WERI-Rb-1 (cell line): ENCODE measurements around the gene WWOX.

Source experiments
- DNase-seq: peaks from one replicate; pipeline ENCODE4 v3.0.0-alpha.2; 2020
- H3K27ac ChIP-seq: fragments of 250-450 bp; sonication (Bioruptor Pico); 2 replicates; pipeline ENCODE4 v1.5.1; 2020; ENCODE audit warnings: mild to moderate bottlenecking, moderate library complexity
- H3K27me3 ChIP-seq: fragments of 250-450 bp; sonication (Bioruptor Pico); 2 replicates; pipeline ENCODE4 v1.5.1; 2021; ENCODE audit warnings: mild to moderate bottlenecking, low read depth, moderate library complexity; ENCODE audit not compliant: insufficient read depth, severe bottlenecking
- H3K36me3 ChIP-seq: fragments of 250-450 bp; sonication (Bioruptor Pico); 2 replicates; pipeline ENCODE4 v1.5.1; 2020; ENCODE audit warnings: mild to moderate bottlenecking, moderate library complexity
- H3K4me3 ChIP-seq: 2 replicates; pipeline ENCODE4 v1.5.1; 2011; ENCODE audit warnings: low read depth, mild to moderate bottlenecking, control low read depth, low read length
- H3K9me3 ChIP-seq: fragments of 250-450 bp; sonication (Bioruptor Pico); 2 replicates; pipeline ENCODE4 v1.5.1; 2021; ENCODE audit warnings: mild to moderate bottlenecking, moderate library complexity; ENCODE audit not compliant: severe bottlenecking
- CTCF ChIP-seq: IDR thresholded peaks from 2 replicates; pipeline ENCODE4 v1.5.1; 2011; ENCODE audit warnings: low read depth, mild to moderate bottlenecking, control low read depth, inconsistent platforms, low read length

WWOX gene

GRCh38 chr16:78813661-78814311 lies 714.3 kb downstream of the WWOX start:
- Histone ChIP-seq H3K4me3 (no peak overlapping the region), H3K36me3 (no peaks in the 10 kb centered on the region), H3K27ac (no peak overlapping the region), H3K27me3 (no peaks in the 10 kb centered on the region), H3K9me3 (peaks cover 4% of the 10 kb centered on the region)
- no peak for DNase-seq
- no peak for TF ChIP-seq CTCF

- H3K4me3 ChIP-seq, result no peak overlapping the region
- H3K9me3 ChIP-seq, result peaks cover 4% of the 10 kb centered on the region
- TF ChIP-seq CTCF, result no peak
- no peaks in the 10 kb centered on the region for H3K36me3 ChIP-seq
- H3K27ac ChIP-seq, result no peak overlapping the region
- DNase-seq, result no peak
- H3K27me3 ChIP-seq, result no peaks in the 10 kb centered on the region
These were observed 716.3 kb downstream of the WWOX start for GRCh38 chr16:78815713-78816112.

GRCh38 chr16:78816499-78817195 lies 717.2 kb downstream of the WWOX start:
- no peak overlapping the region for H3K4me3 ChIP-seq
- DNase-seq, result no peak
- no peak overlapping the region for H3K27ac ChIP-seq
- H3K36me3 ChIP-seq, result no peaks in the 10 kb centered on the region
- H3K27me3 ChIP-seq, result no peaks in the 10 kb centered on the region
- no peak for TF ChIP-seq CTCF
- H3K9me3 ChIP-seq, result peaks cover 4% of the 10 kb centered on the region

- Histone ChIP-seq H3K9me3 (peaks cover 4% of the 10 kb centered on the region), H3K4me3 (no peak overlapping the region), H3K36me3 (no peaks in the 10 kb centered on the region), H3K27me3 (no peaks in the 10 kb centered on the region), H3K27ac (no peak overlapping the region)
- DNase-seq, result no peak
- TF ChIP-seq CTCF, result no peak
These were observed 717.8 kb downstream of the WWOX start for GRCh38 chr16:78817200-78817739.

GRCh38 chr16:78821335-78821734 lies 721.9 kb downstream of the WWOX start:
- no peak for DNase-seq
- H3K27ac ChIP-seq, result no peak overlapping the region

More at GRCh38 chr16:78821335-78821734, 721.9 kb downstream of the WWOX start:
- Histone ChIP-seq H3K4me3 (no peak overlapping the region), H3K36me3 (no peaks in the 10 kb centered on the region), H3K9me3 (peaks cover 4% of the 10 kb centered on the region), H3K27me3 (no peaks in the 10 kb centered on the region)
- TF ChIP-seq CTCF, result no peak
